T-cell (primary cell): ENCODE measurements around the gene TNS2. TPM values are rescaled to one million over a fixed set of nuclear protein-coding genes. Genes with fewer than 3 reads are reported as not detected.

Experiments
- ATAC-seq, 4 experiments: fragments of 200-7000 bp in 3 of 4; fragments of 150-1000 bp in 1 of 4; cut with Tn5 transposase; replicated peaks in 1 of 4; 1 replicate in 3 of 4; 2 replicates in 1 of 4; pipeline ENCODE4 v1.10.0; 2021; ENCODE audit warnings: moderate library complexity in 3 of 4, mild to moderate bottlenecking in 2 of 4, moderate number of reproducible peaks in 1 of 4
- CTCF ChIA-PET, 2 donors: fragments of 300-600 bp; sonication (Branson Sonifier 250); formaldehyde crosslinking; loops; one replicate each; lab custom pipeline; 2022; ENCODE audit warnings: antibody characterized with exemption in 2 of 2; lab: Charles Lee
- POLR2A ChIA-PET, 2 donors: fragments of 300-600 bp; sonication (Branson Sonifier 250); formaldehyde crosslinking; loops; one replicate each; lab custom pipeline; 2022; ENCODE audit warnings: antibody characterized with exemption in 2 of 2; lab: Charles Lee
- DNase-seq, 35 experiments: peaks; one replicate each; pipeline versions ENCODE4 v3.0.0 to v3.0.0-alpha.2; 2013 to 2023
- H3K27ac ChIP-seq: one replicate; pipeline ENCODE4 v1.5.1; 2013; ENCODE audit warnings: low read length
- H3K27me3 ChIP-seq, 2 experiments: replicated peaks in 1 of 2; 1 replicate in 1 of 2; 2 replicates in 1 of 2; pipeline versions ENCODE4 v1.6.1 to v1.7.0; 2013; ENCODE audit warnings: low read length in 1 of 2, mixed read lengths in 1 of 2; ENCODE audit not compliant: control insufficient read depth in 2 of 2, insufficient read depth in 2 of 2; ENCODE audit errors: extremely low read depth in 1 of 2
- H3K36me3 ChIP-seq, 2 donors: 1 replicate in 1 of 2; 2 replicates in 1 of 2; pipeline versions ENCODE4 v1.6.1 to v1.7.0; 2013; ENCODE audit warnings: low read length in 1 of 2; ENCODE audit not compliant: control insufficient read depth in 2 of 2, insufficient read depth in 1 of 2; ENCODE audit errors: extremely low read depth in 1 of 2
- H3K4me1 ChIP-seq, 2 experiments: 1 replicate in 1 of 2; 2 replicates in 1 of 2; pipeline versions ENCODE4 v1.6.1 to v1.7.0; 2013; ENCODE audit warnings: low read length in 2 of 2, mixed read lengths in 1 of 2; ENCODE audit not compliant: insufficient read depth in 2 of 2, control insufficient read depth in 1 of 2; ENCODE audit errors: extremely low read depth in 1 of 2
- H3K4me3 ChIP-seq, 2 donors: 1 replicate in 1 of 2; 2 replicates in 1 of 2; pipeline versions ENCODE4 v1.5.1 to v1.7.0; 2013; ENCODE audit warnings: mild to moderate bottlenecking in 2 of 2, low read length in 1 of 2, moderate library complexity in 1 of 2; ENCODE audit not compliant: control insufficient read depth in 1 of 2; ENCODE audit errors: extremely low read depth in 1 of 2
- H3K9me3 ChIP-seq: 2 replicates; pipeline ENCODE4 v1.7.0; 2013
- H3K27ac Mint-ChIP-seq, 2 donors: one replicate each; pipeline ENCODE4 v1.8.0; 2020 to 2021; ENCODE audit warnings: mild to moderate bottlenecking in 2 of 2, mixed read lengths in 2 of 2
- H3K27me3 Mint-ChIP-seq, 2 donors: one replicate each; pipeline ENCODE4 v1.8.0; 2021 to 2022; ENCODE audit warnings: mixed read lengths in 2 of 2
- H3K36me3 Mint-ChIP-seq: one replicate; pipeline ENCODE4 v1.8.0; 2021; ENCODE audit warnings: mixed read lengths
- H3K4me1 Mint-ChIP-seq, 3 donors: one replicate each; pipeline ENCODE4 v1.8.0; 2020 to 2022; ENCODE audit warnings: mixed read lengths in 3 of 3, mild to moderate bottlenecking in 1 of 3
- H3K4me3 Mint-ChIP-seq, 3 donors: one replicate each; pipeline ENCODE4 v1.8.0; 2020 to 2022; ENCODE audit warnings: mild to moderate bottlenecking in 3 of 3, mixed read lengths in 3 of 3, moderate library complexity in 3 of 3
- H3K9me3 Mint-ChIP-seq, 3 donors: one replicate each; pipeline ENCODE4 v1.8.0; 2020 to 2022; ENCODE audit warnings: mixed read lengths in 3 of 3
- WGBS: methylation state at CpG from one replicate; pipeline ENCODE4 v1.1.5; 2013; ENCODE audit warnings: missing lambda C conversion rate; ENCODE audit not compliant: insufficient coverage; 5-methylcytosine and 5-hydroxymethylcytosine counted together
- total RNA-seq, 35 experiments: library from RNA in 6 of 35; stranded (reverse) in 6 of 35; fragments of 120-200 nt in 1 of 35; gene quantifications; one replicate each; pipeline versions ENCODE4 v1.2.1 to v1.2.4 and lab custom pipeline; 2013 to 2026

The TNS2 gene
- total RNA-seq, 5 donors from 2014 or later (not counting 1 experiment from before 2014, with no cell fraction given): 2.5 to 5.1 (median 3.0) TPM

GRCh38 chr12:53074999-53075370 lies 25.1 kb downstream of the TNS2 start:
- ChIA-PET POLR2A (interaction anchor here in 1 of 2 donors (0.6 kb wide), 1 partner anchor 13 kb away, joined by 3 read pairs; no protein-coding TSS in a partner anchor), CTCF (no interaction called here)
- Mint-ChIP-seq H3K27ac (no peak overlapping the region), H3K9me3 (no peaks in the 10 kb centered on the region), H3K4me1 (peaks cover 57 to 61% (median 60%) of the 10 kb centered on the region in 3 donors), H3K4me3 (no peak overlapping the region), H3K27me3 (no peaks in the 10 kb centered on the region), H3K36me3 (peaks cover 42% of the 10 kb centered on the region)
- DNase-seq (no peak), ATAC-seq (no peak)
- peaks cover 3 to 65% of the 10 kb centered on the region in 2 donors for H3K36me3 ChIP-seq
- H3K4me3 ChIP-seq: no peak overlapping the region
- H3K4me1 ChIP-seq: peaks cover 4 to 31% of the 10 kb centered on the region in 2 experiments
- no peaks in the 10 kb centered on the region for H3K9me3 ChIP-seq
- 86% methylated on average over 3 of the region's 3 CpGs for WGBS
- no peaks in the 10 kb centered on the region for H3K27me3 ChIP-seq
- H3K27ac ChIP-seq: no peak overlapping the region

- Mint-ChIP-seq H3K4me1 (peaks cover 61 to 65% (median 63%) of the 10 kb centered on the region in 3 donors), H3K36me3 (peaks cover 37% of the 10 kb centered on the region), H3K4me3 (no peak overlapping the region), H3K9me3 (no peaks in the 10 kb centered on the region), H3K27ac (peak overlapping the region in 1 of 2 donors; percentile 59), H3K27me3 (no peaks in the 10 kb centered on the region)
- no peak overlapping the region for H3K4me3 ChIP-seq
- no peak for DNase-seq
- H3K36me3 ChIP-seq: peaks cover 3 to 50% of the 10 kb centered on the region in 2 donors
- no peaks in the 10 kb centered on the region for H3K9me3 ChIP-seq
- ATAC-seq: no peak
- POLR2A ChIA-PET: no interaction called here
- WGBS: 100% methylated on average over 3 of the region's 3 CpGs
- H3K4me1 ChIP-seq: peaks cover 5 to 36% of the 10 kb centered on the region in 2 experiments
- no peaks in the 10 kb centered on the region for H3K27me3 ChIP-seq
- no peak overlapping the region for H3K27ac ChIP-seq
- CTCF ChIA-PET: interaction anchor here in 1 of 2 donors (1.5 kb wide), 1 partner anchor 11 kb away, joined by 7 read pairs; no protein-coding TSS in a partner anchor
Measured at GRCh38 chr12:53076461-53076860, 26.6 kb downstream of the TNS2 start.

GRCh38 chr12:53077030-53077429 lies 27.2 kb downstream of the TNS2 start:
- DNase-seq (no peak), ATAC-seq (no peak)
- Histone ChIP-seq H3K27me3 (peaks cover 0 to 3% of the 10 kb centered on the region in 2 experiments), H3K27ac (no peak overlapping the region), H3K4me1 (peaks cover 5 to 36% of the 10 kb centered on the region in 2 experiments), H3K9me3 (no peaks in the 10 kb centered on the region), H3K4me3 (no peak overlapping the region), H3K36me3 (peaks cover 3 to 45% of the 10 kb centered on the region in 2 donors)
- no CpG with 5 or more reads among the region's 8 CpGs for WGBS
- ChIA-PET POLR2A (no interaction called here), CTCF (interaction anchor here (1.1 to 4.1 kb wide), 3 partner anchors 11 to 31 kb away, joined by 3 to 32 read pairs (median 4); no protein-coding TSS in a partner anchor)
- Mint-ChIP-seq H3K27me3 (no peaks in the 10 kb centered on the region), H3K9me3 (no peaks in the 10 kb centered on the region), H3K36me3 (peaks cover 33% of the 10 kb centered on the region), H3K4me3 (peak overlapping the region; percentile 89 to 90 (median 90)), H3K27ac (peak overlapping the region; percentile 37 to 59), H3K4me1 (peaks cover 59 to 65% (median 60%) of the 10 kb centered on the region in 3 donors)

- 0% methylated on average over 14 of the region's 25 CpGs for WGBS
- H3K36me3 Mint-ChIP-seq: peaks cover 22% of the 10 kb centered on the region
- ChIA-PET CTCF (interaction anchor here (0.6 to 4.1 kb wide), 15 partner anchors 9 to 1053 kb away, joined by 3 to 32 read pairs (median 5); partner anchors contain the start of genes AAAS (in 1 of the 2) and SOAT2 (in 1 of the 2)), POLR2A (interaction anchor here (0.6 to 1.2 kb wide), 6 partner anchors 20 to 1007 kb away, joined by 3 to 8 read pairs (median 4); partner anchors contain the start of gene EIF4B (in 1 of the 2))
- H3K9me3 Mint-ChIP-seq: no peaks in the 10 kb centered on the region
- ATAC-seq: peak; percentile 35 to 44 (median 36)
- peaks cover 52 to 65% (median 53%) of the 10 kb centered on the region in 3 donors for H3K4me1 Mint-ChIP-seq
- DNase-seq: peak in 31 of 35 experiments; percentile 34 to 68 (median 51)
- no peaks in the 10 kb centered on the region for H3K27me3 Mint-ChIP-seq
- peak overlapping the region; percentile 69 to 90 for H3K4me3 ChIP-seq
- H3K36me3 ChIP-seq: peaks cover 3 to 30% of the 10 kb centered on the region in 2 donors
- peaks cover 5 to 36% of the 10 kb centered on the region in 2 experiments for H3K4me1 ChIP-seq
- H3K9me3 ChIP-seq: no peaks in the 10 kb centered on the region
- H3K27ac Mint-ChIP-seq: peak overlapping the region; percentile 91 to 97
- H3K27me3 ChIP-seq: peaks cover 0 to 7% of the 10 kb centered on the region in 2 experiments
- peak overlapping the region; percentile 55 for H3K27ac ChIP-seq
- H3K4me3 Mint-ChIP-seq: peak overlapping the region; percentile 89 to 90 (median 90)
Measured at GRCh38 chr12:53078425-53079225, 28.8 kb downstream of the TNS2 start.

- H3K4me3 ChIP-seq: peak within 1 kb of the TSS; percentile 74 to 90
- H3K4me3 Mint-ChIP-seq: peak within 1 kb of the TSS; percentile 89 to 90 (median 90)
- CTCF ChIA-PET: interaction anchor here (0.6 to 4.1 kb wide), 16 partner anchors 9 to 1054 kb away, joined by 3 to 32 read pairs (median 4); partner anchors contain the start of genes AAAS (in 1 of the 2), EIF4B (in 1 of the 2), PFDN5 (in 1 of the 2) and SOAT2 (in 1 of the 2)
- peak; percentile 90 to 99 (median 95) for DNase-seq
- WGBS: 4% methylated on average over 61 of the region's 67 CpGs
- ATAC-seq: peak; percentile 96 to 98 (median 96)
- H3K4me1 ChIP-seq: peaks cover 5 to 36% of the 10 kb centered on the region in 2 experiments
- POLR2A ChIA-PET: interaction anchor here (0.6 to 1.2 kb wide), 6 partner anchors 19 to 1008 kb away, joined by 3 to 8 read pairs (median 4); partner anchors contain the start of gene EIF4B (in 1 of the 2)
- no peaks in the 10 kb centered on the region for H3K9me3 Mint-ChIP-seq
- peak within 1 kb of the TSS; percentile 91 to 97 for H3K27ac Mint-ChIP-seq
- H3K27ac ChIP-seq: peak within 1 kb of the TSS; percentile 75
- H3K4me1 Mint-ChIP-seq: peaks cover 46 to 57% (median 47%) of the 10 kb centered on the region in 3 donors
- peaks cover 3 to 23% of the 10 kb centered on the region in 2 donors for H3K36me3 ChIP-seq
- H3K36me3 Mint-ChIP-seq: peaks cover 15% of the 10 kb centered on the region
- H3K9me3 ChIP-seq: no peaks in the 10 kb centered on the region
- no peaks in the 10 kb centered on the region for H3K27me3 Mint-ChIP-seq
- H3K27me3 ChIP-seq: peaks cover 0 to 7% of the 10 kb centered on the region in 2 experiments
Measured at GRCh38 chr12:53079226-53080117, 29.6 kb downstream of the TNS2 start, which contains the start of gene SPRYD3. Gene SPRYD3, minus strand, starts transcription at chr12:53079390. Its CDS starts 57 bp downstream, at chr12:53079333.
